OCI-LY1 (cell line): Measurements from ENCODE around the gene NELL2.

Source experiments
- H2AFZ ChIP-seq: fragments of 200-600 bp; sonication (generic), shearing (Covaris generic); 2 replicates; pipeline ENCODE4 v1.6.0; 2014; ENCODE audit warnings: antibody characterized with exemption, mild to moderate bottlenecking, low read length
- H3F3A ChIP-seq: fragments of 200-600 bp; sonication (generic), shearing (Covaris generic); 2 replicates; pipeline ENCODE4 v1.6.0; 2014; ENCODE audit warnings: mild to moderate bottlenecking, antibody characterized with exemption, low read length, moderate library complexity; ENCODE audit not compliant: insufficient read depth
- H3K27ac ChIP-seq: fragments of 200-600 bp; sonication (generic); 2 replicates; pipeline ENCODE4 v1.5.1; 2014; ENCODE audit warnings: low read length, mixed run types, mild to moderate bottlenecking, low read depth; ENCODE audit not compliant: poor library complexity, severe bottlenecking
- H3K27me3 ChIP-seq: fragments of 200-600 bp; sonication (generic); 2 replicates; pipeline ENCODE4 v1.6.0; 2014; ENCODE audit warnings: antibody characterized with exemption, mild to moderate bottlenecking, low read length, moderate library complexity; ENCODE audit not compliant: insufficient read depth
- H3K36me3 ChIP-seq: fragments of 200-600 bp; sonication (generic); 2 replicates; pipeline ENCODE4 v1.6.1; 2014; ENCODE audit warnings: mild to moderate bottlenecking, antibody characterized with exemption, low read length, moderate library complexity, mixed read lengths; ENCODE audit not compliant: insufficient read depth
- H3K4me1 ChIP-seq: fragments of 200-600 bp; sonication (generic); 2 replicates; pipeline ENCODE4 v1.5.1; 2014; ENCODE audit warnings: mild to moderate bottlenecking, low read length, moderate library complexity; ENCODE audit not compliant: insufficient read depth, severe bottlenecking
- H3K4me2 ChIP-seq: fragments of 200-600 bp; sonication (generic), shearing (Covaris generic); 2 replicates; pipeline ENCODE4 v1.6.1; 2014; ENCODE audit warnings: low read length
- H3K4me3 ChIP-seq: fragments of 200-600 bp; sonication (generic); 2 replicates; pipeline ENCODE4 v1.5.1; 2014; ENCODE audit warnings: low read length, low read depth, mild to moderate bottlenecking, mixed read lengths; ENCODE audit not compliant: poor library complexity, severe bottlenecking
- H3K79me2 ChIP-seq: fragments of 200-600 bp; shearing (Covaris generic); 2 replicates; pipeline ENCODE4 v1.6.1; 2016; ENCODE audit warnings: mixed run types, low read length, mixed read lengths; ENCODE audit not compliant: insufficient read depth
- H3K9ac ChIP-seq: fragments of 200-600 bp; sonication (generic), shearing (Covaris generic); 2 replicates; pipeline ENCODE4 v1.6.1; 2014; ENCODE audit warnings: mild to moderate bottlenecking, low read length, mixed read lengths
- H3K9me2 ChIP-seq: fragments of 200-600 bp; sonication (generic), shearing (Covaris generic); 2 replicates; pipeline ENCODE4 v1.6.1; 2014; ENCODE audit warnings: low read depth, mild to moderate bottlenecking, low read length, mixed read lengths
- H3K9me3 ChIP-seq: fragments of 200-600 bp; shearing (Covaris generic); 2 replicates; pipeline ENCODE4 v1.6.1; 2014; ENCODE audit warnings: low read length, mixed read lengths
- H4K20me1 ChIP-seq: fragments of 200-600 bp; sonication (generic), shearing (Covaris generic); 2 replicates; pipeline ENCODE4 v1.6.0; 2016; ENCODE audit warnings: mild to moderate bottlenecking, low read length; ENCODE audit not compliant: insufficient read depth
- EZH2 ChIP-seq: fragments of 200-600 bp; sonication (generic), shearing (Covaris generic); IDR thresholded peaks from 2 replicates; pipeline ENCODE4 v1.8.0; 2017; ENCODE audit warnings: borderline replicate concordance, mixed run types, mild to moderate bottlenecking, antibody characterized with exemption, low read length, moderate library complexity, mixed read lengths
- TF ChIP-seq, protein P1 (sequence below): fragments of 200-600 bp; sonication (generic), shearing (Covaris generic); IDR thresholded peaks from 2 replicates; pipeline ENCODE4 v1.5.1; 2017; ENCODE audit warnings: mild to moderate bottlenecking, antibody characterized with exemption, low read length, moderate library complexity, mixed read lengths

NELL2 gene

DNA sequence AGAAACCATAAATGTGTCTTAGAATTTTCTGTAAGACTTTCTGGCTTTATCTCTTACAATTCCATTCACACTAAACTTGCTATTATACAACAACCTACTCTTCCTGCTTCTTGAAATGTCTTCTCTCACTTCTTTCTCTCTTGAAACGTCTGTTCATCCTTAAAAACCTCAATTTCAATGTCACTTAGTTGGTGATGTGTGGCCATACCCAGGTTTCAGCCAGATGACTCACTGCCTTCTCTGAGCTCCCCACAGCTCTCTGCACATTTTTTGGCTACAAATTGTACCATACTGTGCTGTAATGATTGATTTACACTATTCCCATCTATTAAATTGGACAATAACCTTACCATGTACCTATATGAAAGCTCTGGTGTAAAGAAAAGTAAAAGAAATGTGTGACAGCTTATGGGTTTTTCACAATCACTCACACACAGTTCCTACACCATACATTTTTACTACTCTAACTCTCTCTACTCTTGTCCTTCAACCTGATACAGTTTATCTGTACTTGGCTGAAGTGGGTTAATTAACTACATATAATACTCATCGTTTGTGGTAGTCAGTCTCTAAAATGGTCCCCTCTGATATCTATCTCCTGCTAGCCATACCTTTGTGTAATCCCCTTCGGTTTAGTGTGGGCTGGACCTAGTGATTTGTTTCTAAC lies 222.1 kb downstream of the NELL2 start:
- H3K4me3 ChIP-seq: peak overlapping the region; percentile 23
- H3K79me2 ChIP-seq: no peaks in the 10 kb centered on the region
- H3K9me3 ChIP-seq: no peaks in the 10 kb centered on the region
- H4K20me1 ChIP-seq: no peaks in the 10 kb centered on the region
- no peaks in the 10 kb centered on the region for H3K9me2 ChIP-seq
- no peaks in the 10 kb centered on the region for H3F3A ChIP-seq
- peak overlapping the region; percentile 60 for H3K9ac ChIP-seq
- H2AFZ ChIP-seq: peak overlapping the region; percentile 9
- H3K4me1 ChIP-seq: peaks cover 72% of the 10 kb centered on the region
- H3K4me2 ChIP-seq: peak overlapping the region; percentile 50
- peak overlapping the region; percentile 97 for H3K27ac ChIP-seq
- H3K27me3 ChIP-seq: no peaks in the 10 kb centered on the region
- TF ChIP-seq, protein P1, sequence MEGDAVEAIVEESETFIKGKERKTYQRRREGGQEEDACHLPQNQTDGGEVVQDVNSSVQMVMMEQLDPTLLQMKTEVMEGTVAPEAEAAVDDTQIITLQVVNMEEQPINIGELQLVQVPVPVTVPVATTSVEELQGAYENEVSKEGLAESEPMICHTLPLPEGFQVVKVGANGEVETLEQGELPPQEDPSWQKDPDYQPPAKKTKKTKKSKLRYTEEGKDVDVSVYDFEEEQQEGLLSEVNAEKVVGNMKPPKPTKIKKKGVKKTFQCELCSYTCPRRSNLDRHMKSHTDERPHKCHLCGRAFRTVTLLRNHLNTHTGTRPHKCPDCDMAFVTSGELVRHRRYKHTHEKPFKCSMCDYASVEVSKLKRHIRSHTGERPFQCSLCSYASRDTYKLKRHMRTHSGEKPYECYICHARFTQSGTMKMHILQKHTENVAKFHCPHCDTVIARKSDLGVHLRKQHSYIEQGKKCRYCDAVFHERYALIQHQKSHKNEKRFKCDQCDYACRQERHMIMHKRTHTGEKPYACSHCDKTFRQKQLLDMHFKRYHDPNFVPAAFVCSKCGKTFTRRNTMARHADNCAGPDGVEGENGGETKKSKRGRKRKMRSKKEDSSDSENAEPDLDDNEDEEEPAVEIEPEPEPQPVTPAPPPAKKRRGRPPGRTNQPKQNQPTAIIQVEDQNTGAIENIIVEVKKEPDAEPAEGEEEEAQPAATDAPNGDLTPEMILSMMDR: no peak
- TF ChIP-seq EZH2: no peak
- no peaks in the 10 kb centered on the region for H3K36me3 ChIP-seq

DNA sequence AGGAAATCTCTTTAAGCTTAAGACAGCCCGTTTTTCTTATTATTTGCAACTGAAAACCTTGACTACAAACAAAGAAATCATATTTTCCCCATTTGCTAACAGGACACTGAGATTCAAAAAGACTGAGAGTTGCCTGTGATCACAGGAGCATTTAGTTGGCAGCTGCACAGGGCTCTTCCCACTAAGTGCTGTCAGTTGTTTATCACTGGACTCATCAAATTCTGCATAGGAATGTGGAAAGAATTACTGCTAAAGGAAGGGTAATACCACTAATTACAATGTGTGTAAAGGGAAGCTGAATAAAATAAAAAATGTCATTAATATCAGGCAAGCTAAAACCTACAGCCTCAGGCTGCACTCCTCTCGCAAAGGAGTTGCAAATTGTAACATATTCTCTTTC lies 226.4 kb downstream of the NELL2 start:
- H4K20me1 ChIP-seq: no peaks in the 10 kb centered on the region
- H3K36me3 ChIP-seq: no peaks in the 10 kb centered on the region
- no peak overlapping the region for H3K4me3 ChIP-seq
- H3K79me2 ChIP-seq: no peaks in the 10 kb centered on the region
- TF ChIP-seq EZH2: no peak
- TF ChIP-seq, protein P1: no peak
- H3K27me3 ChIP-seq: no peaks in the 10 kb centered on the region
- peak overlapping the region; percentile 15; the same call in 1 of the 2 replicates for H3K4me2 ChIP-seq
- H3K9ac ChIP-seq: no peak overlapping the region; the same call in 1 of the 2 replicates
- peaks cover 57% of the 10 kb centered on the region for H3K4me1 ChIP-seq
- H3K27ac ChIP-seq: peak overlapping the region; percentile 72
- no peaks in the 10 kb centered on the region for H3K9me2 ChIP-seq
- no peaks in the 10 kb centered on the region for H3K9me3 ChIP-seq
- H3F3A ChIP-seq: no peaks in the 10 kb centered on the region
- no peak overlapping the region for H2AFZ ChIP-seq

DNA sequence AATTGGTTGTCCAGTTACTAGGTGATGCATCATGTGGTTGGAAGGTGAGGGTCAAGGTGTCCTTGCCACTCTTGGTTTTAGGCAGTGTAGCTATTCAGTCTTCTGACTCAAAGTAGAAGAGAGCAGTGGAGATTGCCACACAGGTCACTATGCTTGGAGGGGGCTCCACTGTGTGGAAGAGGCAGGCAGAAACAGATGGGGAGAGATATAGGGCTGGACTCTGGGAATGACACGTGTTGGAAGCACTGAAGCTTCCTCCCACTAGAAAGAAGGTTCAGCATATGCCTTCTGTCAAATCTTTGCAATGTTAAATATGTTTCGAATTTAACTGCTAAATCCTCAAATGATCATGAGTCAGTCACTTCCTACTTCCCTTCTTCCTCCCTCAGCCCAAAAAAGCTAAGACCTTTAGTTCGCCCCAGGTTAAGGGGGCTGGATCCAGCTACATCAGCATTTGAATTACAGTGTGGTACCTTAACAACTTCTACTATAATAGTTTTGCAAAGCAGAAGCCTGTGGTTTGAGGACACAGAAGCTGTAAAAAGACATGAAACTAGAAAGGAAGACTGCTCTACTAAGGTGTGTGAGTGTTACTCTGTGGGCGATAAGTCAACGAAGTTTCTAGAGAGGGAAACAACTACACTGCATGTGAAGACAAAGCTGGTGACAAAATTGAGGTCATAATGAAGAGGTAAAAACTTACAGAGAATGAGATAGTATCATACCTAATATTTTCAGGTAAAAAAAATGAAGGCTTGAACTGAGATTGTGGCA lies 228.0 kb downstream of the NELL2 start:
- H4K20me1 ChIP-seq: no peaks in the 10 kb centered on the region
- H3K4me2 ChIP-seq: no peak overlapping the region
- TF ChIP-seq, protein P1: no peak
- TF ChIP-seq EZH2: no peak
- no peaks in the 10 kb centered on the region for H3K27me3 ChIP-seq
- H2AFZ ChIP-seq: no peak overlapping the region
- H3K4me3 ChIP-seq: no peak overlapping the region
- no peaks in the 10 kb centered on the region for H3K36me3 ChIP-seq
- H3K9ac ChIP-seq: no peak overlapping the region
- peak overlapping the region; percentile 20 for H3K27ac ChIP-seq
- peaks cover 41% of the 10 kb centered on the region for H3K4me1 ChIP-seq
- H3F3A ChIP-seq: no peaks in the 10 kb centered on the region
- no peaks in the 10 kb centered on the region for H3K9me2 ChIP-seq
- no peaks in the 10 kb centered on the region for H3K9me3 ChIP-seq
- H3K79me2 ChIP-seq: no peaks in the 10 kb centered on the region
